H1 (cell line): Measurements from ENCODE around the gene MEF2D. TPM values are rescaled to one million over a fixed set of nuclear protein-coding genes. Genes with fewer than 3 reads are reported as not detected.

ENCODE experiments used
- CTCF ChIA-PET: fragments of 300-600 bp; sonication (Branson Sonifier 250); formaldehyde crosslinking; loops from one replicate; lab custom pipeline; 2021; ENCODE audit not compliant: partially characterized antibody; lab: Charles Lee
- POLR2A ChIA-PET: fragments of 300-600 bp; sonication (Branson Sonifier 250); formaldehyde crosslinking; loops from one replicate; lab custom pipeline; 2021; ENCODE audit warnings: inconsistent platforms; ENCODE audit not compliant: partially characterized antibody; lab: Charles Lee
- DNase-seq, 2 experiments: peaks; one replicate each; pipeline versions ENCODE4 v3.0.0 to v3.0.0-alpha.2; 2010 to 2022; ENCODE audit warnings: low spot score in 2 of 2, low read depth in 1 of 2, mixed read lengths in 1 of 2
- FAIRE-seq: peaks from 2 replicates; lab custom pipeline; 2011; peaks lifted over from hg19 to GRCh38; lab: Jason Lieb, UNC
- H2AFZ ChIP-seq: 2 replicates; pipeline ENCODE4 v1.8.1; 2012; ENCODE audit warnings: low read length, inconsistent platforms
- H2AK5ac ChIP-seq: 2 replicates; pipeline ENCODE4 v1.6.1; 2013; ENCODE audit warnings: low read depth, low read length
- H2BK120ac ChIP-seq: replicated peaks from 2 replicates; pipeline ENCODE3; 2013; ENCODE audit warnings: low read depth, low read length, inconsistent platforms
- H2BK12ac ChIP-seq: 2 replicates; pipeline ENCODE4 v1.6.1; 2013; ENCODE audit warnings: low read depth, low read length
- H2BK15ac ChIP-seq: 2 replicates; pipeline ENCODE4 v1.6.1; 2013; ENCODE audit warnings: low read length
- H2BK20ac ChIP-seq: 2 replicates; pipeline ENCODE4 v1.6.1; 2013; ENCODE audit warnings: low read length
- H2BK5ac ChIP-seq: 2 replicates; pipeline ENCODE4 v1.6.1; 2013; ENCODE audit warnings: low read depth, low read length
- H3K14ac ChIP-seq: 2 replicates; pipeline ENCODE4 v1.6.1; 2013; ENCODE audit warnings: inconsistent platforms; ENCODE audit not compliant: insufficient read length
- H3K18ac ChIP-seq: 2 replicates; pipeline ENCODE4 v1.6.1; 2013; ENCODE audit warnings: low read length; ENCODE audit errors: extremely low read depth
- H3K23ac ChIP-seq: 2 replicates; pipeline ENCODE4 v1.6.1; 2013; ENCODE audit warnings: inconsistent platforms; ENCODE audit not compliant: insufficient read length
- H3K23me2 ChIP-seq: 2 replicates; pipeline ENCODE4 v1.6.1; 2013; ENCODE audit warnings: low read depth, low read length
- H3K27ac ChIP-seq: 2 replicates; pipeline ENCODE4 v1.6.1; 2011; ENCODE audit warnings: low read depth, low read length, inconsistent platforms
- H3K27me3 ChIP-seq, 4 experiments: replicated peaks in 1 of 4; 1 replicate in 1 of 4; 2 replicates in 3 of 4; pipeline versions ENCODE4 v1.6.1 to v1.8.1; 2011 to 2013; ENCODE audit warnings: low read length in 3 of 4, mild to moderate bottlenecking in 3 of 4, inconsistent platforms in 2 of 4, mixed read lengths in 2 of 4, moderate library complexity in 1 of 4; ENCODE audit not compliant: control insufficient read depth in 3 of 4, insufficient read depth in 3 of 4; ENCODE audit errors: extremely low read depth in 1 of 4
- H3K36me3 ChIP-seq, 4 experiments: 2 replicates each; pipeline versions ENCODE4 v1.6.1 to v1.8.1; 2011 to 2013; ENCODE audit warnings: mild to moderate bottlenecking in 4 of 4, low read length in 3 of 4, moderate library complexity in 2 of 4, control low read depth in 1 of 4, inconsistent platforms in 1 of 4; ENCODE audit not compliant: insufficient read depth in 4 of 4, control insufficient read depth in 2 of 4
- H3K4ac ChIP-seq: replicated peaks from 2 replicates; pipeline ENCODE3; 2013; ENCODE audit warnings: low read length, low read depth, mixed read lengths, inconsistent platforms; ENCODE audit not compliant: insufficient read length
- H3K4me1 ChIP-seq, 4 experiments: replicated peaks in 1 of 4; 1 replicate in 1 of 4; 2 replicates in 3 of 4; pipeline versions ENCODE4 v1.6.1 to v1.8.1; 2011 to 2013; ENCODE audit warnings: low read length in 3 of 4, inconsistent platforms in 2 of 4, mixed read lengths in 1 of 4; ENCODE audit not compliant: insufficient read depth in 4 of 4, control insufficient read depth in 3 of 4
- H3K4me2 ChIP-seq, 2 experiments: 2 replicates each; pipeline versions ENCODE4 v1.6.1 to v1.8.1; 2011 to 2013; ENCODE audit warnings: low read depth in 2 of 2, low read length in 2 of 2, control low read depth in 1 of 2, inconsistent platforms in 1 of 2, mild to moderate bottlenecking in 1 of 2; ENCODE audit not compliant: insufficient read depth in 1 of 2
- H3K4me3 ChIP-seq, 4 experiments: fragments of 200-600, 300-600 bp in 1 of 4; sonication (generic), shearing (Covaris generic), sonication (Bioruptor Twin) in 1 of 4; 2 replicates each; pipeline versions ENCODE4 v1.5.1 to v1.8.1; 2011 to 2016; ENCODE audit warnings: low read length in 4 of 4, low read depth in 3 of 4, control low read depth in 2 of 4, inconsistent platforms in 2 of 4, mild to moderate bottlenecking in 2 of 4, mixed read lengths in 1 of 4, moderate library complexity in 1 of 4; ENCODE audit not compliant: insufficient read depth in 2 of 4; ENCODE audit errors: extremely low read depth in 1 of 4
- H3K56ac ChIP-seq: replicated peaks from 2 replicates; pipeline ENCODE3; 2013; ENCODE audit warnings: low read depth, mild to moderate bottlenecking, mixed read lengths, low read length, inconsistent platforms; ENCODE audit not compliant: insufficient read length
- H3K79me1 ChIP-seq: 2 replicates; pipeline ENCODE4 v1.6.1; 2013; ENCODE audit warnings: low read depth, low read length, control low read depth
- H3K79me2 ChIP-seq, 2 experiments: 2 replicates each; pipeline versions ENCODE4 v1.6.1 to v1.8.1; 2012 to 2013; ENCODE audit warnings: low read length in 2 of 2, mild to moderate bottlenecking in 2 of 2, inconsistent platforms in 1 of 2; ENCODE audit not compliant: insufficient read depth in 2 of 2, control insufficient read depth in 1 of 2
- H3K9ac ChIP-seq, 4 experiments: replicated peaks in 1 of 4; 1 replicate in 1 of 4; 2 replicates in 3 of 4; pipeline versions ENCODE4 v1.6.1 to v1.8.1; 2011 to 2013; ENCODE audit warnings: low read depth in 3 of 4, low read length in 3 of 4, control low read depth in 2 of 4, mild to moderate bottlenecking in 2 of 4, moderate library complexity in 2 of 4, inconsistent platforms in 1 of 4; ENCODE audit errors: extremely low read depth in 1 of 4
- H3K9me3 ChIP-seq, 2 experiments: 2 replicates each; pipeline versions ENCODE4 v1.6.1 to v1.8.1; 2012 to 2013; ENCODE audit warnings: mild to moderate bottlenecking in 2 of 2, moderate library complexity in 2 of 2, control low read depth in 1 of 2, inconsistent platforms in 1 of 2, low read depth in 1 of 2, low read length in 1 of 2, mixed read lengths in 1 of 2; ENCODE audit not compliant: insufficient read depth in 2 of 2
- H4K20me1 ChIP-seq, 2 experiments: replicated peaks in 1 of 2; 2 replicates each; pipeline versions ENCODE3 to v1.8.1; 2011 to 2013; ENCODE audit warnings: inconsistent platforms in 2 of 2, low read length in 2 of 2, mild to moderate bottlenecking in 1 of 2; ENCODE audit not compliant: insufficient read depth in 2 of 2, control insufficient read depth in 1 of 2
- H4K5ac ChIP-seq: 2 replicates; pipeline ENCODE4 v1.6.1; 2013; ENCODE audit warnings: low read length, low read depth, mixed read lengths, inconsistent platforms; ENCODE audit not compliant: insufficient read length
- H4K8ac ChIP-seq: 2 replicates; pipeline ENCODE4 v1.8.0; 2013; ENCODE audit warnings: mild to moderate bottlenecking, moderate library complexity, low read length, inconsistent platforms; ENCODE audit not compliant: insufficient read depth; ENCODE audit errors: extremely low read depth
- H4K91ac ChIP-seq: replicated peaks from 2 replicates; pipeline ENCODE3; 2013; ENCODE audit warnings: low read length, mixed read lengths, inconsistent platforms; ENCODE audit not compliant: insufficient read length
- RXRA ChIP-seq: IDR thresholded peaks from 2 replicates; pipeline ENCODE4 v1.6.1; 2011; ENCODE audit warnings: low read depth, mild to moderate bottlenecking, low read length, moderate library complexity; ENCODE audit not compliant: insufficient read depth
- SRF ChIP-seq: IDR thresholded peaks from 2 replicates; pipeline ENCODE4 v1.6.1; 2011; ENCODE audit warnings: mild to moderate bottlenecking, low read depth, low read length, moderate library complexity
- WGBS, 2 experiments: shearing (Covaris generic) in 1 of 2; methylation state at CpG; one replicate each; pipeline versions ENCODE4 v1.1.6 to v1.1.7; 2013 to 2015; ENCODE audit warnings: low lambda C conversion rate in 2 of 2, mixed read lengths in 2 of 2, inconsistent platforms in 1 of 2, low coverage in 1 of 2, missing lambda C conversion rate in 1 of 2; ENCODE audit not compliant: insufficient replicate concordance in 2 of 2, insufficient coverage in 1 of 2, insufficient read length in 1 of 2; ENCODE audit errors: extremely low coverage in 1 of 2, missing lambda C conversion rate in 1 of 2; 5-methylcytosine and 5-hydroxymethylcytosine counted together
- polyA plus RNA-seq, 7 experiments: library from polyadenylated mRNA; depleted of rRNA in 3 of 7; stranded (reverse) in 5 of 7; unstranded in 2 of 7; fragments of >200 nt in 5 of 7; fragments of 200-250 nt in 2 of 7; gene quantifications; 1 replicate in 5 of 7; 2 replicates in 1 of 7; 4 replicates in 1 of 7; pipeline versions ENCODE4 v1.2.1 to v1.2.3, GENCODE V29; 2011 to 2013; ENCODE audit warnings: missing spikeins in 2 of 7, mixed read lengths in 2 of 7
- total RNA-seq: library from RNA; stranded (reverse); fragmentation: NEBNext Ultra II Directional; extraction: Animal tissue kit (Norgen Biotek cat#: 25700); gene quantifications from 2 replicates; pipeline ENCODE4 v1.2.1, GENCODE V29; 2021

Gene MEF2D
- total and polyA plus RNA-seq, 2 of the 8 experiments (the other 6 are each of a cell fraction or from before 2014, with no cell fraction given): 17.3 to 20.3 TPM

DNA sequence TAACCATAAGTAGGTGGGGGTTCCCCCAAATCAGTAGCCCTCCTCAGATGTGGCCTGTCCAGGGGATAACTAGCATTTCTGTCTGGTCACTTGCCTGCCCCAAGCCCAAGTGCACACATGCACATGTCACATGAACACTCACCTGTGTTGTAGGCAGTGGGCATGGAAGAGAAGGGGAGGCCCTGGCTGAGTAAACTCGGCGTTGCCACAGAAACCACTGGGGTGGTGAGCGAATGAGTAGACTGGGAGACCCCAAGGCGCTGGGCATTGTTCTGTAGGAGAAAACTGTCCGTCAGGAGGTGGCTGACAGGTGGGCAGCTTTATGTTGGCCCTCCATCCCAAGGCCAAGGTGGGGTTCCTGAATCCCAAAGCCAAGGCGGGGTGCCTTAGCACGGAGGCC is 25.6 kb downstream of the MEF2D start:
- WGBS, 2 experiments: 82% methylated on average over 7 of the region's 7 CpGs; no CpG with 5 or more reads in 1 of the 2 experiments
- CTCF ChIA-PET: interaction anchor here (1.2 to 2.4 kb wide), 3 partner anchors 16 to 89 kb away, joined by 3 to 13 read pairs (median 3); partner anchors contain the start of gene MEF2D
- H4K20me1 ChIP-seq: peaks cover 0 to 4% of the 10 kb centered on the region in 2 experiments

More for the DNA sequence above, 25.6 kb downstream of the MEF2D start:
- peaks cover 4 to 31% (median 10%) of the 10 kb centered on the region in 4 experiments; a peak in 5 of 8 replicates for H3K36me3 ChIP-seq
- no peak overlapping the region for H3K14ac ChIP-seq
- no peaks in the 10 kb centered on the region; a peak in 1 of 7 replicates for H3K27me3 ChIP-seq
- no peak overlapping the region for H3K27ac ChIP-seq
- FAIRE-seq: no peak
- H3K79me1 ChIP-seq: no peaks in the 10 kb centered on the region; the same call in none of the 2 replicates
- no peak overlapping the region for H2BK20ac ChIP-seq
- peaks cover 0 to 6% (median 3%) of the 10 kb centered on the region in 4 experiments; a peak in 5 of 7 replicates for H3K4me1 ChIP-seq
- TF ChIP-seq SRF (no peak), RXRA (no peak)
- TF ChIP-seq, all 59 proteins: peak for 0
- Histone ChIP-seq H3K9ac (no peak overlapping the region), H3K4me3 (no peak overlapping the region), H3K79me2 (no peaks in the 10 kb centered on the region), H3K4me2 (no peak overlapping the region), H2BK5ac (no peak overlapping the region), H3K56ac (no peak overlapping the region), H2BK120ac (no peak overlapping the region), H4K91ac (no peak overlapping the region), H4K5ac (no peak overlapping the region), H3K9me3 (no peaks in the 10 kb centered on the region), H2BK12ac (no peak overlapping the region), H2AFZ (no peak overlapping the region), H4K8ac (no peak overlapping the region), H3K23ac (no peak overlapping the region), H3K18ac (no peak overlapping the region), H3K23me2 (0 out of 2 replicates have a peak, but pooled peaks cover 2% of the 10 kb centered on the region), H2AK5ac (no peak overlapping the region), H2BK15ac (no peak overlapping the region), H3K4ac (no peak overlapping the region)
- DNase-seq: no peak
- POLR2A ChIA-PET: no interaction called here
